NCI-H2107 treated with DMSO at 0.1 percent for 48 hours (cell line): ENCODE results near the gene ADPRHL1.
A peak's percentile ranks its signal among the peaks of the same experiment; 100 is the strongest.
"Not testable (repeated sequence)": the region's sequence is repeated elsewhere in the genome, so short reads cannot be mapped to it uniquely, and the experiment has no call there.

ENCODE experiments used
- DNase-seq: peaks from one replicate; lab custom pipeline; 2025; ENCODE audit not compliant: unreplicated experiment; lab: John Stamatoyannopoulos, UW

The ADPRHL1 gene

GRCh38 chr13:113479179-113479578 is 25.9 kb upstream of the ADPRHL1 start:
- no peak for DNase-seq

DNA sequence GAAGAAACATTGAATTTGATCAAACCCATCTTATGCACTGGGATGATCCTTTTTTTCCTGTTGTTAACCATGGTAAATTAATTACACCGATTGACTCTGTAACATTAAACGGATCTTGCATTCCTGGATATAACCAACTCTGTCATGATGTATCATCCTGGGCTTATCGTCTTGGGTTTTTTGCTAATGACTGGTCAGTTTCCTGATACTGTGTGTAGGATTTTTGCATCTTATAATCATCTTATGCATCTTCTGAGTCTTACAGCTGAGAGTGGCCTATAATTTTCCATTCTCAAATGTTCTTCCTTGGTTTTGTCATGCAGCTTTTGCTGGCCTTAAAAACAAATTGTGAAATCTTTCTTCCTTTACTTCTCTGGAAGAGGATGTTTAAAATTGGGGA is 24.4 kb upstream of the ADPRHL1 start:
- no peak for DNase-seq

DNA sequence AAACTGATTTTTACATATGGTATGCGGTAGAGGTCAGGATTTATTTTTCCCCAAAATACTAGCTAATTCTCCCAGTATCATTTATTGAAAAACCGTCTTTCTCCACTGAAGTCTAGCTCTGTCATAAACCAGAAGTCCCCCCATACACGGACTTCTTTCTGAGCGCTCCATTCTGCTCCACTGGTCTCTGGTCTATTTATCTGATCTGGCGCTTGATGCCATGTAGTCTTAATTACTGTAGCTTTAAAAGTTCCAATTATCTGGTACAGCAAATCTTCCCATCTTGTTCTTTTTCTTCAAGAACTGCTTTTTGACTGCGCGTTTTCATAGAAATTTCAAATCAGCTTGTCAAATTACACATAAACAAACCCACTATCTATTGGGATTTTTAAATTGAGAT is 23.5 kb upstream of the ADPRHL1 start:
- DNase-seq, result no peak

DNA sequence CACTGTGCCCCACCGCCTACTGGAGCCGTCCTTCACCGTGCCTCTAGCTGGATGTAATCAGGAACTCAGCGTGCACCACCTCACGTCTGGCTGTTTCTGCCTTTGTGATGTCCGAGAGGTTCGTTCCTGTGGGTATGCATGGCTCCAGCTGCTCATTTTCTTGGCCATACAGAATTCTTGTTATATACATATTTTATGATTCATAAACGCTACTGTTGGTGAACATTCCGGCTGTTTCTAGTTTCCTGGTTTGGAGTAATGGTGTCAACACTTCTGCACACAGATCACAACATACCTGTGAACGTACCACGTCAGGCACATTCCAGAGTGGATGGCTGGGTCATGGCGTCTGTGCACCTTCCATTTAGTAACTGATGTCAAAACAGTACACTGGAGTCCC is 22.6 kb upstream of the ADPRHL1 start:
- DNase-seq, result no peak

- no peak for DNase-seq
These were observed 22.0 kb upstream of the ADPRHL1 start for GRCh38 chr13:113475280-113475679.

DNA sequence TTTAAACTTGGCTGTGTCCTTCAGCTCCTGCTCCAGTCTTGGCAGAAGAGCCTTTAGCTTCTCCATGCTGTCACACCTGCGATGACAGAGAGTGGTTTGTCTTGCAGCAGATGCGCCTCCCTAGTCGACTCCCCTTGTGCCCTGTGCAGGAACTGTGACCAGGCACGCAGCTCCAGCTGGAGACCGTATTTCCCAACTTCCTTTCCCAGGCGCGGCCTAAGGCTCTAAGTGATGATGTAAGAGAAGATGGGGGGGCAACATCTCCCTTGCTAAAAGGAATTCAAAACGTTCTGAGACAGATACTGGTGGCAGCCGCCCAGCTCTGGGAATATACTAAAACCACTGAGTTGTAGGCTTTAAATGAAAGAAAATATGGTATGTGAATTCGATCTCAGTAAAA is 20.9 kb upstream of the ADPRHL1 start:
- DNase-seq, result no peak

GRCh38 chr13:113472355-113473025 is 19.2 kb upstream of the ADPRHL1 start:
- DNase-seq, result no peak

GRCh38 chr13:113471844-113472243 is 18.6 kb upstream of the ADPRHL1 start:
- no peak for DNase-seq

GRCh38 chr13:113470635-113471163 is 17.4 kb upstream of the ADPRHL1 start:
- DNase-seq, result not testable (repeated sequence)

- no peak for DNase-seq
These were observed 16.8 kb upstream of the ADPRHL1 start for GRCh38 chr13:113470073-113470472.

GRCh38 chr13:113469582-113469981 is 16.3 kb upstream of the ADPRHL1 start:
- no peak for DNase-seq

DNA sequence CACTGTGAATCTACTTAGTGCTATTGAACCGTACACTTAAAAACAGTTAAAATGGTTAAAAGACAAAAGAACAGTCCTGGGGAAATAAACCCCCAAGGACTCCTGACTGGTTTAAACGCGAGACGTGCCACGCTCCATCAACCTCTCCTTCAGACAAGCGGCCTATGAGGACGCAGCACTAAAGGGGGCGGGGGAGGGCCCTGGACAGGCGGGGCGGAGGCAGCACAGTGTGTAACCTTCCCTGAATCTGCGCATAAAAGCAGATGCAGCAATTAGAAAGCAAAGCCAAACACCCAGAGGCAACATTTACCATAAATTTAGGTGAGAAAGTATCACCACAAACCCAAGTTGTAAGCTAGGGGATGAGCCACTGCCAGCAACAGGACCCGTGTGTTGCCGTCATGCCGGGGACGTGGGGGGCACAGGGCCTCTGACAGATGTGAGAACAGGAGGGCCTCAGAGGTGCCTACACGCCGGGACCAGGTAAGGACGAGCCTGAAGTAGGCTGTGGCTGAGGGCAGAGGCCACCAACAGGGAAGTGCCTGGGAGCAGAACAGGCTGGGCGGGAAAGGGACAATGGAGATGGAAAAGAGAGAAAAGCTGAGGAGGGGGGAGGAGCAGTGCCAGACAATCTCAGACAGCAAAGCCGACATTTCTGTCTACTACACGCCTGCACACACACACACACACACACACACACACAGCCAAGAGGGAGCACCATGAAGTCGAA is 15.3 kb upstream of the ADPRHL1 start:
- DNase-seq, result peak; percentile 69

GRCh38 chr13:113468029-113468428 is 14.7 kb upstream of the ADPRHL1 start:
- no peak for DNase-seq

DNA sequence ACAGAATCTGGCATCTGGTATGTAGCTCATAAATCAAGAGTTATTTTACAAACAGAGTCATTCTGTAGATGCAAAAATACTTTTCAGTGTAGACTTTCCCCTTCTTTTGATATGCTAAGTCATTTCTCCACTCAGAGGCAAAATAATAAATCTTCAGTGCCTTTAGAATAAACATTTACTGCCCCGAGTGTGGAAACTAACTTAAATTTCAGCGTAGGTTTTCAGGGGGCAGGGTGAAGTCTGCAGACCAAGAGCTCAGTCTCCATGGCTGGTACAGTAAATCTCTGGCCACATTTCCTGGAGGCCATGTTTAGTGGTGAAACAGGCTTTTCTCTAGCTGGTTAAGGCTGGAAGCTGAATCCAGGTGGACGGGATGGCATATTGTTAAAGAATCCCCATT is 13.1 kb upstream of the ADPRHL1 start:
- no peak for DNase-seq

DNA sequence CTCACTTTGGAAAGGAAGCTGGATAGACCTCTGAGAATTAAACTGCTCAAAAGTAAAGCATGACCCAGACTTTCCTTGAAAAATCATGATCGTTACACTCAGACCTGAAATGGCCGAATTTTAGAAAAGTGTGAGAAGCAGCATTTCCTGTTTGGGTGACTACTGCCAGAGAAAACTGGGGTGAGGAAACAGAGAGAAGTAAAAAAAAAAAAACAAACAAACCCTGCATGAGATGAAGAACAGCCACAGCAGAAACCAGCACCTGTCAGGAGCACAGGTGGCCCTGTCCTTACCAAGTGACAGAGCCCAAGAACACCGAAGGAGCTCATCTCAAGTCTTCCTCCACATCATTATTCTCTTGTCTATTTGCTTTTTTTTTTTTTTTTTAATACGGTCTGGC is 12.0 kb upstream of the ADPRHL1 start:
- DNase-seq, result no peak

- no peak for DNase-seq
These were observed 11.2 kb upstream of the ADPRHL1 start for GRCh38 chr13:113464476-113464875.

DNA sequence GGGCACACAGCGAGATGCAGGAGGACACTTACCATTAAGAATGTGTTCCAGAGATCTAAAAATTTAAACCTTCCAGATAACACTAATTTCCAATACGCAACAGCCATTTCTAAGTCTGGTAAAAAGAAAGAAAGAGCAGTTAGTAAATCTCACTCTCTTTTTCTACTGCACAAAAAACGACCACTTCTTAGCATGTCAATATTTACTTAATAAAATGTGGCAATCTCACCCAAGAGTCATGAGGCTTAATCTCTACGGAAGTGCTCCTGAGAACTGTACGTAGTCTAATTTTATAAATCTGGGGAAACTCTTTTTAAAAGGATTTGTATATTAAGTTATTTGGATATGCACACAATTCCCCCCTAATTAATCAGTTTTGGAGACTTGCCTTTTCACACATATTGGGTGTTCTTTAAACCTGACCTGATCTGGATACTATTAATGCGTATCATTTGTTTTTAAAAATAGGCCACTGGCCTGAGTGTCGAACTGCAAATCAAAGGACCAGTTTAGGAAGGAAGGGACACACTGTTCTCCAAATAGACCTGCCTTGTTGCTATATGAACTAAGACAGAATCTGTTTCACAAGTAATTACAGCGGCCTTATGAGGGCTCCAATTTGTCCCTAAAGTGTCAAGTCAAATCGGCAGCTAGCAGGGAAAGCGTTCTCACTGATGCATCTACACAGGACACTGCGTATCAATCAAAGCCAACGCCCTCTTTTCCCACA is 7.9 kb upstream of the ADPRHL1 start:
- no peak for DNase-seq

- DNase-seq, result no peak
These were observed 7.3 kb upstream of the ADPRHL1 start for GRCh38 chr13:113460599-113460998.

GRCh38 chr13:113460064-113460555 is 6.8 kb upstream of the ADPRHL1 start:
- DNase-seq, result no peak

GRCh38 chr13:113458253-113459065 is 5.2 kb upstream of the ADPRHL1 start:
- no peak for DNase-seq

DNA sequence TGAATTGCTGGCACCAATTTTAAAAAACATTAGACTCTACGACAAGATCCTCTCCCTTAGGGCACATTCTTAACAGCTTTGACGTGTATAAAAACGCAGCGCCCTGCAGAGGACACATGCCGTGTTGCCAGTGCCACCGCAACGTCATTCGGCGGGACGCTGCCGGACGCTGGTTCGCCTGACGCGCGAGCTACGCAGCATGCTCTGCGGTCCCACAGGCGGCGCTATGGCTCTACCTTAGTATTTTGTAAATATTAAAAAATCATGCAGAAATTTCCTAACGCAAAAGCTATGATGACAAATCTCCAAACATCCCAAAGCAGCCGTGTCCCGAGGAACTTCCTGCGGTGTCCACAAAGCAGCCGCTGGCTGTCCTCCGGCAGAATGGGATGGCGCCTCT is 4.2 kb upstream of the ADPRHL1 start:
- no peak for DNase-seq
